Measurements from ENCODE around the gene SFMBT2. TPM values are rescaled to one million over a fixed set of nuclear protein-coding genes. Genes with fewer than 3 reads are reported as not detected.

Gene SFMBT2
- total and polyA plus RNA-seq, 2 donors: 5.0 to 30.9 TPM

GRCh38 chr10:7414766-7415165 lies 3.9 kb upstream of the SFMBT2 start:
- H3K36me3 ChIP-seq (ENCODE audit: insufficient read depth): no peaks in the 10 kb centered on the region
- no peaks in the 10 kb centered on the region for H3K4me1 ChIP-seq (ENCODE audit: insufficient read depth)
- DNase-seq (ENCODE audit: extremely low spot score): no peak
- no peak overlapping the region for H3K4me3 ChIP-seq (ENCODE audit: low read depth, low read length)
- no peak overlapping the region for H3K27ac ChIP-seq (ENCODE audit: low read depth)
- 88% methylated on average over 2 of the region's 2 CpGs for WGBS

DNA sequence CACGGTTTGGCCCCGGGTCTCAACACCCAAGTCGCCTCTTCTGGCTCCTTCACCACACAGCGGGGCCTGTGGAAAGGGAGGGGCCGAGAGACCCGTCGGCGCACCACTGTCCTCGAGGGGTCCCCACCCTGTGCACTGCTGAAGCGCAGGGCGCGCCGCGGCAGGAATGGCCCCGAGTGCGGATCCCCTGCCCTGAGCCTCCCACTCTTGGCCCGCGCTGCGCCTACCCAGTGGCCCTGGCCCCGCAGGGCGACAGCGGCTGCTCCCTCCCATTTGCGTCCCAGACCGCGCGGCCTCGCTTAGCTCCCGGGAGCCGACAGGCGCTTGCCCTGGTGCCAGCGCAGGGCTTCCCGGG lies 2.1 kb upstream of the SFMBT2 start:
- Histone ChIP-seq H3K36me3 (ENCODE audit: insufficient read depth) (no peaks in the 10 kb centered on the region), H3K27ac (ENCODE audit: low read depth) (no peak overlapping the region), H3K4me3 (ENCODE audit: low read depth, low read length) (no peak overlapping the region), H3K4me1 (ENCODE audit: insufficient read depth) (no peaks in the 10 kb centered on the region)
- WGBS: 16% methylated on average over 32 of the region's 32 CpGs
- DNase-seq (ENCODE audit: extremely low spot score): no peak

DNA sequence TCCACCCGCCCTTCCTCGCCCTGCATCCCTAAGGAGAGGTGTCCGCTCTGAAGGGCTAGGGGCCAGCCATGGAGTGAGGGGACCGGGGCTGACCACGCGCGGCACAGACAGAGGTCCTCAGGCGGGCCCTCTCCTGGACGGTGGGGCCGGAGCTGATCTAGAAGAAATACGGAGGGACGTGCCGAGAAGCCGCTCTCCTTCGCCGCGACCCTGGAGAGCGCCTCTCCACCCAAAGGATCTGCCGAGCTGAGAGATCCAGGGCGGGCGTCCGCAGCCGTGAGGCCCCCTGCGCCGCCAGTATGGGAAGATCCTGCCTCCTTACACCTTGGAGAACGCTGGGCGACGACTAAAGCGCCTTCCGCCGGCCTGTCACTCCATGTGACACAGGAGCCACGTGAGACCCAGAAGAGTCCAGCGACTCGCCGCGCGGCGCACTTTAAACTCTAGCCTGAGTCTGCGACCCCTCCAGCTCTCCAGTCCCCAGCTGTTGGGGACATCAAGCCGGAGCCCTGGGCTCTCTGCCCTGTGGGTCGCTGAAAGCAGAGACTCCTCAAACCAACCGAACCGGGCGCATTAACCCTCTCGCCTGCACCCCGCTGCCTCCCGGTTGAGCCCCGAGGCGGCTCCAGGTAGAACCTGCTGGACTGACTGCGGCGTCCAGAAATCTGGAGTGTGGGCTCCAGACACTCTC lies 1.5 kb upstream of the SFMBT2 start:
- no peak for DNase-seq (ENCODE audit: extremely low spot score)
- H3K4me1 ChIP-seq (ENCODE audit: insufficient read depth): no peaks in the 10 kb centered on the region
- H3K36me3 ChIP-seq (ENCODE audit: insufficient read depth): no peaks in the 10 kb centered on the region
- H3K27ac ChIP-seq (ENCODE audit: low read depth): no peak overlapping the region
- 6% methylated on average over 51 of the region's 51 CpGs for WGBS
- H3K4me3 ChIP-seq (ENCODE audit: low read depth, low read length): peak overlapping the region; percentile 7

GRCh38 chr10:7411671-7412128 lies 866 bp upstream of the SFMBT2 start:
- DNase-seq (ENCODE audit: extremely low spot score): no peak
- H3K36me3 ChIP-seq (ENCODE audit: insufficient read depth): no peaks in the 10 kb centered on the region
- H3K4me1 ChIP-seq (ENCODE audit: insufficient read depth): no peaks in the 10 kb centered on the region
- WGBS: 9% methylated on average over 38 of the region's 38 CpGs
- peak overlapping the region; percentile 55 for H3K4me3 ChIP-seq (ENCODE audit: low read depth, low read length)
- no peak overlapping the region for H3K27ac ChIP-seq (ENCODE audit: low read depth)

DNA sequence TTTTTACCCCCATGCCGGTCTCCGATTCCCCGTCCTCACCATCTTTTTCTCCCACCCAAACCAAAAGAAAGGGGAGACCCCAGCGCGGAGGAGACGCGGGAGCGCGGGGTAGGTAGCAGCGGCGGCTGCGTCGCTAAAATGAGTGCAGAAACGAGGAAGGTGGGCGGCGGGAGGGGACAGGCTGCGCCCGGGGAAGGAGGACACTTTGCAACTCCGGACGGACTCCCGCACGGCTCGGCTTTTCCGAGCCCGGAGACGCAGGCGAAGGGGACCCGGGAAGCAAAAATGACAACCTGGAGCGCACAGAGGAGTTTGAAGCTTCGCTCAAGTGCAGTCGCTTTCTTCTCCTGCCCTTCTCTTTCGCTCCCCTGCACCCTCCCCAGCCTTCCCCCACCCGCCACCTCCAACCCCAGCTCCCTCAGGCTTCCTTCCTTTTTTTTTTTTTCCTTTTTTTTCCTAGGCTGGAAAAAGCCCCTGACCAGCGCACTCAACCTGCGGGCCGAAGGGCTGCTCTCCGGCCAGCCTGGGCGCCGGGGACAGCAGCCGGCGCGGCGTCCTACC lies 453 bp downstream of the SFMBT2 start:
- no peak for DNase-seq (ENCODE audit: extremely low spot score)
- WGBS: under 1% methylated on average over 43 of the region's 43 CpGs

GRCh38 chr10:7409732-7410168 lies 1.1 kb downstream of the SFMBT2 start:
- no peak for DNase-seq (ENCODE audit: extremely low spot score)
- Histone ChIP-seq H3K27ac (ENCODE audit: low read depth) (no peak overlapping the region), H3K4me1 (ENCODE audit: insufficient read depth) (no peaks in the 10 kb centered on the region), H3K36me3 (ENCODE audit: insufficient read depth) (no peaks in the 10 kb centered on the region), H3K4me3 (ENCODE audit: low read depth, low read length) (peak overlapping the region; percentile 55)
- WGBS: under 1% methylated on average over 15 of the region's 15 CpGs

More for the DNA sequence above, 453 bp downstream of the SFMBT2 start:
- no peaks in the 10 kb centered on the region for H3K4me1 ChIP-seq (ENCODE audit: insufficient read depth)
- peak overlapping the region; percentile 55 for H3K4me3 ChIP-seq (ENCODE audit: low read depth, low read length)
- H3K36me3 ChIP-seq (ENCODE audit: insufficient read depth): no peaks in the 10 kb centered on the region
- no peak overlapping the region for H3K27ac ChIP-seq (ENCODE audit: low read depth)

GRCh38 chr10:7409045-7409731 lies 1.6 kb downstream of the SFMBT2 start:
- no peak for DNase-seq (ENCODE audit: extremely low spot score)
- WGBS: under 1% methylated on average over 38 of the region's 38 CpGs
- Histone ChIP-seq H3K4me3 (ENCODE audit: low read depth, low read length) (peak overlapping the region; percentile 55), H3K27ac (ENCODE audit: low read depth) (no peak overlapping the region), H3K36me3 (ENCODE audit: insufficient read depth) (no peaks in the 10 kb centered on the region), H3K4me1 (ENCODE audit: insufficient read depth) (no peaks in the 10 kb centered on the region)

DNA sequence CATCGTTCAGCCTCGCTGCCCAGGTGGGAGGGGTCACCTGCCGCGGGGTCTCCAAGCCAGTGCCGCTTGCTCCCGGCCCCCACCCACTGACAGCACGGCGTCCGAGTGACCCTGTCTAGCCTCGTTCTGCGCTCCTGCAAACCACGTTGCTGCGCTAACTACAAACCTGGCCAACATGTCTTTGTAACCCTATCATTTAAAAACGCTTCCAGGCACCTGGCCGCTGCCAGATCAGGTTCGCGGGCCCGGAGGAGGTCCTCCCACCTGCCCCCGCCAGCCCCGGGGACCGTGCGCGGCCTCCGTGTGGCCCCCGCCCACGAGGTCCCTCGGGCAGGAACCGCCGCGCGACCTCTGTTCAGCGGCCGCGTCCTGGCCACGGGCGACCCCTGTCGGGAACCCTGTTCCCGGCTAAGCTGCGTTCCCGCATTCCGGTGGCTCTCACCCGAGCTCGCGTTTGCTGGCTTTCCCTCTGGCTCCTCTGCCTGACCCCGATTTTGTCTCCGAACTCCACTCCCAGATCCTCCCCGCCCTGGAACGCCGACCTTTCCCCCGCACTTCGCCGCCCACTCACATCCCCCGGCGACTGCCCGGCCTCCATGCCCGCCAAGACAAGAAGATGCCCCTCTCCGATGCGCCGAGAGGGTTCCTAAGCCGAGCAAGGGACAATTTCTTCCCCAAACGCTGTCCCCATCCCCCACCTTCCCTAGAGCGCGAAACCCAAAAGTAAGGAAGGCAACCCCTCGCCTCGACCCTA lies 2.4 kb downstream of the SFMBT2 start:
- under 1% methylated on average over 65 of the region's 65 CpGs for WGBS
- Histone ChIP-seq H3K4me1 (ENCODE audit: insufficient read depth) (no peaks in the 10 kb centered on the region), H3K27ac (ENCODE audit: low read depth) (peak overlapping the region; percentile 80), H3K4me3 (ENCODE audit: low read depth, low read length) (peak overlapping the region; percentile 55), H3K36me3 (ENCODE audit: insufficient read depth) (no peaks in the 10 kb centered on the region)
- DNase-seq (ENCODE audit: extremely low spot score): no peak

- 19% methylated on average over 77 of the region's 77 CpGs for WGBS
- Histone ChIP-seq H3K4me1 (ENCODE audit: insufficient read depth) (no peaks in the 10 kb centered on the region), H3K36me3 (ENCODE audit: insufficient read depth) (no peaks in the 10 kb centered on the region), H3K27ac (ENCODE audit: low read depth) (peak overlapping the region; percentile 80), H3K4me3 (ENCODE audit: low read depth, low read length) (peak overlapping the region; percentile 55)
- DNase-seq (ENCODE audit: extremely low spot score): no peak
Measured at GRCh38 chr10:7407368-7408290, 3.2 kb downstream of the SFMBT2 start.

- H3K4me3 ChIP-seq (ENCODE audit: low read depth, low read length): peak overlapping the region; percentile 55
- peak overlapping the region; percentile 80 for H3K27ac ChIP-seq (ENCODE audit: low read depth)
- no peaks in the 10 kb centered on the region for H3K4me1 ChIP-seq (ENCODE audit: insufficient read depth)
- WGBS: 54% methylated on average over 14 of the region's 14 CpGs
- DNase-seq (ENCODE audit: extremely low spot score): no peak
- H3K36me3 ChIP-seq (ENCODE audit: insufficient read depth): no peaks in the 10 kb centered on the region
Measured at GRCh38 chr10:7406712-7407333, 4.0 kb downstream of the SFMBT2 start.

GRCh38 chr10:7405637-7406036 lies 5.2 kb downstream of the SFMBT2 start:
- Histone ChIP-seq H3K27ac (ENCODE audit: low read depth) (no peak overlapping the region), H3K4me1 (ENCODE audit: insufficient read depth) (no peaks in the 10 kb centered on the region)
- 31% methylated on average over 4 of the region's 4 CpGs for WGBS

DNA sequence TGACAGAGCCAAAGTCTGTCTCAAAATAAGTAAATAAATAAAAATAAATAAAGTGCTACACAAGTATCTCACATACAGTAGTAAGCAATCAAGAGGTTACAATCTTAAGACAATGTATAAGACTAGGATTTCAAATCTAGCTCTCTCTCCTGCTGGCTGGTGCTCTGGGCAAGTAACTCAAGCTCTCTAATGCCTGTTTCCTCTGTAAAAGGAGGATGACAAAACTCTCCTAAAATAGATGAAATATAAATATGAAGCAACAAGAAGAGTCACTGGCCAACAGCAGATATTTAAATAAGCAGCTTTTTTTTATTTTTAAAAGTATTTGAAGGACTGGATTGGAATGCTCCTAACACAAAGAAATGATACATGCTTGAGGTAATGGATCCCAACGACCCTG lies 7.2 kb downstream of the SFMBT2 start:
- Histone ChIP-seq H3K4me3 (ENCODE audit: low read depth, low read length) (no peak overlapping the region), H3K4me1 (ENCODE audit: insufficient read depth) (no peaks in the 10 kb centered on the region), H3K36me3 (ENCODE audit: insufficient read depth) (no peaks in the 10 kb centered on the region), H3K27ac (ENCODE audit: low read depth) (no peak overlapping the region)
- WGBS: 73% methylated on average over 1 of the region's 1 CpG
- no peak for DNase-seq (ENCODE audit: extremely low spot score)

More at GRCh38 chr10:7405637-7406036, 5.2 kb downstream of the SFMBT2 start:
- Histone ChIP-seq H3K4me3 (ENCODE audit: low read depth, low read length) (no peak overlapping the region), H3K36me3 (ENCODE audit: insufficient read depth) (no peaks in the 10 kb centered on the region)
- no peak for DNase-seq (ENCODE audit: extremely low spot score)
